ENCODE data around the gene FAM118A. TPM values are rescaled to one million over a fixed set of nuclear protein-coding genes. Genes with fewer than 3 reads are reported as not detected.

Gene FAM118A
- polyA plus RNA-seq, 4 donors, result 4.5 to 76.3 (median 24.7) TPM

DNA sequence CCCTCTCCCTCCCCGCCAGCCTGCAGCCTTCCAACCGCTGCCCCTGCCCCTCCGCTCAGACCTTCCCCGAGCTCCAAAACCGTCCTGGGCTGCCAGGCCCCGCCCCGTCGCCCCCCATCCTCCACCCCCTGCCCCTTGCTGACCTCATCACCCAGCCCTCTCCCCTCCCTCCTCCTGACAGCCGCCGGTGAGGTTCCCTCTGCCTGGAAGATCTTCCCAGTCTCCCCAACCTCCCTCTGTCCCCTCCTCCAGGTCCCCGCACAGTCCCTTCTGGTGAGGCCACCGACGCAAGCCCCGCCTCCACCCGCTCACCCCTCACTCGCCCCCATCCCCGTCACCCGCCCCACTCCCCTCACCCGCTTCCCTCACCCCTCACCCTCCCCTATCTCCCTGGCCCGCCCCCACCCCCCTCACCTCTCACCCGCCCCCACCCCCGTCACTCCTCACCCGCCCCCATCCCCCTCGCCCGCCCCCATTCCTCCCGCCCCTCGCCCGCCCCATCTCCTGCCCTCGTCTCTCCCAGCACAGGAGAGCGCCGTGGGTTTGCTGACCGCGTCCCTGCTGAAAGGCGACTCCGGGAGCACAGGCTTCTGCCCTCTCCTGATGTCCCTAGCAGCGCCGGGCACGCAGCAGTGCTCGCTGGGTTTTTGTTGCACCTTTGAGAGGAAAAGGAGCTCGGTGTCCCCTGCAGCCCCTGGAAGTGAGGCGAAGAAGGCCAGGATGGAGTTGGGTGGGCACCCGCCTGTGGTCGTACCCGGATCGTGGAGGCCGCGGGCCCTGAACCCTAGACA is 41.4 kb upstream of the FAM118A start:
- Histone ChIP-seq H3K36me3 (ENCODE audit: control insufficient read depth in 3 of 3, insufficient read depth in 2 of 3, low read depth in 1 of 3, low read length in 3 of 3) (peaks cover 0 to 2% (median 0%) of the 10 kb centered on the region in 3 donors), H3K27ac (ENCODE audit: low read depth in 1 of 3, low read length in 2 of 3) (peak overlapping the region in 1 of 3 donors; percentile 53), H3K4me1 (ENCODE audit: control insufficient read depth in 3 of 3, insufficient read depth in 2 of 3, low read depth in 1 of 3, low read length in 2 of 3) (peaks cover 0 to 42% (median 2%) of the 10 kb centered on the region in 3 donors), H3K27me3 (ENCODE audit: control insufficient read depth in 3 of 3, insufficient read depth in 3 of 3, low read length in 3 of 3) (no peaks in the 10 kb centered on the region), H3K4me3 (ENCODE audit: low read depth in 1 of 3, low read length in 3 of 3) (peak overlapping the region; percentile 38 to 78 (median 57)), H3K9me3 (ENCODE audit: control insufficient read depth in 2 of 2, insufficient read depth in 1 of 2, low read depth in 1 of 2, low read length in 1 of 2) (no peaks in the 10 kb centered on the region)
- DNase-seq (peak in 1 of 2 donors; percentile 50), FAIRE-seq (no peak)
- 2 to 4% (median 2%) methylated on average over 31 to 47 of the region's 47 CpGs for WGBS, 3 donors

DNA sequence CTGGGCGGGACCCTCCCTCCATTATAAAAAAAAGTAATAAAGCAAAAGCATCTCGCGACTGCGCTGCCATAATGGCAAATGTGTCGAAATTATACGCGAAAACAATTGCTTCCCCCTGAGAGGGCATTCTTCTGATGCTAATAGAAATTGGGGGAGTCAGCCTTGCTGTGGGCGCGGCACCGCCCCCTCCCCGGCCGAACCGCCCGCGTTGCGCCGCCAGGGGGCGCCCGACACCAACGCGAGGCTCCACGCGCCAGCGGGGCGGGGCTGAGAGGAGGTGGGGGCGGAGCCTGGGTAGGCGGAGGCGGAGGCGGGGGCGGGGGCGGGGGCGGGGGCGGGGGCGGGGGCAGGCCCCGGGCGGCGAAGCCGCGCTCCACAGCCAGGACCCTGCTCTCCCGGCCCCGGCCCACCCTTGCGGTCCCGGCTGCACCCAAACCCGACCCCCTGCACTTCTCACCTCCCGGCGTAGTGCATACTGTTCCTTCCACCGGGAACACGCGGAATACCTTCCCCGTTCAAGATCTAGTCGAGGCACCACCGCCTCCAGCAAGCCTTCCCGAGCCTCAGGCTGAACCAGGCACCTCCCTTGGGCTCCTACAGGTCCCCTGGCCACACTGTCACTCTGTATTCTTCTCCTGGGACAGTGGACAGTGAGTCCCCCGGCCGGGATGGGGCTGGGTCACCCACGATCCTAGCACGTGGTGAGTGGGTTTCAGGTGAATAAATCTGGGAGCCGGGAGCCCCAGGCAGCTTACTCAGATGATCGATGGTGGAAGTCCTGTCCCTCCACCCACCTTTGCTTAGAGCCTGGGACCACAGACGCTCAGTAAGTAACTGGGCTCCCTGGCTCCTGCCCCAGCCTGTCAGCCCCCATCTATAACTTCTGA is 40.5 kb upstream of the FAM118A start:
- Histone ChIP-seq H3K36me3 (ENCODE audit: control insufficient read depth in 3 of 3, insufficient read depth in 2 of 3, low read depth in 1 of 3, low read length in 3 of 3) (peaks cover 0 to 2% (median 0%) of the 10 kb centered on the region in 3 donors), H3K9me3 (ENCODE audit: control insufficient read depth in 2 of 2, insufficient read depth in 1 of 2, low read depth in 1 of 2, low read length in 1 of 2) (peaks cover 0 to 2% of the 10 kb centered on the region in 2 donors), H3K4me3 (ENCODE audit: low read depth in 1 of 3, low read length in 3 of 3) (peak overlapping the region; percentile 44 to 78 (median 57)), H3K27ac (ENCODE audit: low read depth in 1 of 3, low read length in 2 of 3) (peak overlapping the region in 2 of 3 donors; percentile 42 to 53), H3K4me1 (ENCODE audit: control insufficient read depth in 3 of 3, insufficient read depth in 2 of 3, low read depth in 1 of 3, low read length in 2 of 3) (peaks cover 3 to 43% (median 5%) of the 10 kb centered on the region in 3 donors), H3K27me3 (ENCODE audit: control insufficient read depth in 3 of 3, insufficient read depth in 3 of 3, low read length in 3 of 3) (no peaks in the 10 kb centered on the region)
- FAIRE-seq (no peak), DNase-seq (peak; percentile 74 to 92)
- WGBS, 3 donors, result 2 to 3% (median 2%) methylated on average over 41 to 49 of the region's 60 CpGs

DNA sequence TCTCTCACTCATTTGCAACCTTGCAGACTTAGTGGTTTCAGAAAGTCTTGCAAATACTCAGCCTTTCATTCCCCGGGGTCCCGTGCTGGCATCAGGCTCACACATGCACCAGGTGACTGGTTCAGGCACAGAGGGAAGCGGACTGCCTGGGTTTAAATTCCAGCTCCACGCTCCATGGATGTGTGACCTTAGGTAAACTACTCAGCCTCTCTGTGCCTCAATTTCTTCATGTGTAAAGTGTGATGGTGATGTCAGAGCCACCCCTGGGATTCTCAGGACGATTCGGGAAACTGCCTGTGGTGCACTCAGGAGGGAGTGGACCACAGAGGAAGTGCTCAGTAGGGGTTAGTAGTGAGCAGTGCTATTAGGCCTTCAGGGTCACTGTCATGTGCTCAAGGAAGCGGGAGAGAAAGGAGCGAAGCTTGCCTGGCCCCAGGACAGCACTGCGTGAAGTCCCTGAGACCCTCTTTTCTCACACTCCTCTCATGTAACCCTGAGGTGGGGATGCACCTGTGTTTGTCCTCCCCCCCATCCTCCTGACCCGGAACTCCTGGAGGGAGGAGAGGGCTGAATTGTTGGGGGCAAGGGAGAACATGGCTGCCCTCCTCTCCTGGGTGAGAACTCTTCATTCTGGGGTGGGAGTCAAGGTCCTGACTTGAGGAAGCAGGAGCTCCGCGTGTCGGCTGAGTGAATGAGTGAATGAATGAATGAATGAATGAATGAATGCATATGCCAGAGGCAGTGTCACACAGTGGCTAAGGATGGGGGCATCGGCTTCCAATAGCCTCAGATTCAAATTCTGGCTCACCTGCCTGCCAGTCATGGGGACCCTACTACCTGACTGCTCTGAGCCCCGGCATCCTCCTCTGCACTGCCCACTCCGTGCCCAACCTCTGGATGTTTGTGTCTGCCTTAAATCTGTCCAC is 39.4 kb upstream of the FAM118A start:
- Histone ChIP-seq H3K27ac (ENCODE audit: low read depth in 1 of 3, low read length in 2 of 3) (no peak overlapping the region), H3K4me1 (ENCODE audit: control insufficient read depth in 3 of 3, insufficient read depth in 2 of 3, low read depth in 1 of 3, low read length in 2 of 3) (peaks cover 3 to 49% (median 5%) of the 10 kb centered on the region in 3 donors), H3K36me3 (ENCODE audit: control insufficient read depth in 3 of 3, insufficient read depth in 2 of 3, low read depth in 1 of 3, low read length in 3 of 3) (peaks cover 0 to 2% (median 0%) of the 10 kb centered on the region in 3 donors), H3K27me3 (ENCODE audit: control insufficient read depth in 3 of 3, insufficient read depth in 3 of 3, low read length in 3 of 3) (no peaks in the 10 kb centered on the region), H3K4me3 (ENCODE audit: low read depth in 1 of 3, low read length in 3 of 3) (no peak overlapping the region), H3K9me3 (ENCODE audit: control insufficient read depth in 2 of 2, insufficient read depth in 1 of 2, low read depth in 1 of 2, low read length in 1 of 2) (peaks cover 0 to 2% of the 10 kb centered on the region in 2 donors)
- FAIRE-seq (no peak), DNase-seq (peak in 1 of 2 donors; percentile 28)
- 76 to 86% (median 83%) methylated on average over 16 of the region's 16 CpGs for WGBS, 3 donors

DNA sequence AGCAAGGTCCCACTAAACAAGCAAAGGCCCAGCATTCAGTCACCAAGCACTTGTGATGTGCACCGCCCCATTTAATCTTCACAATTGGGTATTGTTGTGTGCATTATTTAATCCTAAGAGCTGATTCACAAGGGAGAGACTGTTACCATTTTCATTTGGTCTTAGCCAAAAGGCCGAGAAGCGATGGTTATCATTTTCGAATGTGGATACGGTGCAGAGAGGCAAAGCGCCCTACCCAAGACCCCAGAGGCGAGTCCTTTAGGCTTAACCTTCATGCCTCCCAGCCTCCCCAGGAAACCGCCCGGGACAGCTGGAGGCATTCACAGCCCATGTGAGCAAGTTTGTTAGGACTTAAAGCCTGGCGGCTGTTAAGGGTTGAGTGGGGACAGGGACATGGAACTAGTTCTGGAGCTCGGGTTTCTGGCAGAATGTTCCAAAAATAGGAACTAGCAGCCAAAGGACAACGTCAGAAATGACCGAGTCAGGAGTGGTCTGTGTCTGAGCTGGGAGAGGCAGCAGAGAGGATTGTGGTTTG is 38.0 kb upstream of the FAM118A start:
- no peaks in the 10 kb centered on the region for H3K27me3 ChIP-seq (ENCODE audit: control insufficient read depth in 3 of 3, insufficient read depth in 3 of 3, low read length in 3 of 3)
- peaks cover 3 to 51% (median 5%) of the 10 kb centered on the region in 3 donors for H3K4me1 ChIP-seq (ENCODE audit: control insufficient read depth in 3 of 3, insufficient read depth in 2 of 3, low read depth in 1 of 3, low read length in 2 of 3)
- H3K27ac ChIP-seq (ENCODE audit: low read depth in 1 of 3, low read length in 2 of 3), result peak overlapping the region in 2 of 3 donors; percentile 59 to 97
- peaks cover 0 to 2% of the 10 kb centered on the region in 2 donors for H3K9me3 ChIP-seq (ENCODE audit: control insufficient read depth in 2 of 2, insufficient read depth in 1 of 2, low read depth in 1 of 2, low read length in 1 of 2)
- no peak for FAIRE-seq
- 52 to 84% (median 79%) methylated on average over 13 of the region's 13 CpGs for WGBS, 3 donors
- DNase-seq, result peak in 1 of 2 donors; percentile 42
- no peak overlapping the region for H3K4me3 ChIP-seq (ENCODE audit: low read depth in 1 of 3, low read length in 3 of 3)
- H3K36me3 ChIP-seq (ENCODE audit: control insufficient read depth in 3 of 3, insufficient read depth in 2 of 3, low read depth in 1 of 3, low read length in 3 of 3), result peaks cover 0 to 2% (median 0%) of the 10 kb centered on the region in 3 donors

DNA sequence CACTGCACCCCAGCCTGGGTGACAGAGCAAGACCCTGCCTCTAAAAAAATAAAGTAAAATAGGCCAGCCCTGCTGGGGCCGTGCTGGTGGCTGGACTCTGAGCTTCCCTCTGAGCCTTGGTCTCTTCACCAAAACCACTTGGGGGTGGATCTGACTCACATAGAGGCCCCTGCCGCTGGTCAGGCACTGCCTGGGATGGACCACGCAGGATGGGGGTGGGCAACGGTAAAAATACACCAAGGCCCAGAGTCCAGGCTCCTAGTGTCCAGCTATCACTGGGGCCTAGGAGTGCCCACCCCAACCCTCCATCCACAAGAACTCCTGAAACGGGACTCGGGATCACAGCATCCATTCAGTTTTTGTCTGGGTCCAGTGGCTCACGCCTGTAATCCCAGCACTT is 37.2 kb upstream of the FAM118A start:
- H3K27me3 ChIP-seq (ENCODE audit: control insufficient read depth in 3 of 3, insufficient read depth in 3 of 3, low read length in 3 of 3), result no peaks in the 10 kb centered on the region
- peak overlapping the region; percentile 58 to 97 (median 59) for H3K27ac ChIP-seq (ENCODE audit: low read depth in 1 of 3, low read length in 2 of 3)
- H3K4me3 ChIP-seq (ENCODE audit: low read depth in 1 of 3, low read length in 3 of 3), result no peak overlapping the region
- 81 to 91% (median 85%) methylated on average over 7 of the region's 7 CpGs for whole genome bisulfite sequencing, 3 donors
- DNase-seq (no peak), FAIRE-seq (no peak)
- peaks cover 0 to 2% (median 0%) of the 10 kb centered on the region in 3 donors for H3K36me3 ChIP-seq (ENCODE audit: control insufficient read depth in 3 of 3, insufficient read depth in 2 of 3, low read depth in 1 of 3, low read length in 3 of 3)
- H3K9me3 ChIP-seq (ENCODE audit: control insufficient read depth in 2 of 2, insufficient read depth in 1 of 2, low read depth in 1 of 2, low read length in 1 of 2), result peaks cover 0 to 2% of the 10 kb centered on the region in 2 donors
- H3K4me1 ChIP-seq (ENCODE audit: control insufficient read depth in 3 of 3, insufficient read depth in 2 of 3, low read depth in 1 of 3, low read length in 2 of 3), result peaks cover 3 to 51% (median 5%) of the 10 kb centered on the region in 3 donors

- Histone ChIP-seq H3K27me3 (ENCODE audit: control insufficient read depth in 3 of 3, insufficient read depth in 3 of 3, low read length in 3 of 3) (no peaks in the 10 kb centered on the region), H3K4me1 (ENCODE audit: control insufficient read depth in 3 of 3, insufficient read depth in 2 of 3, low read depth in 1 of 3, low read length in 2 of 3) (peaks cover 3 to 51% (median 5%) of the 10 kb centered on the region in 3 donors), H3K4me3 (ENCODE audit: low read depth in 1 of 3, low read length in 3 of 3) (no peak overlapping the region), H3K27ac (ENCODE audit: low read depth in 1 of 3, low read length in 2 of 3) (peak overlapping the region; percentile 5 to 97 (median 69)), H3K9me3 (ENCODE audit: control insufficient read depth in 2 of 2, insufficient read depth in 1 of 2, low read depth in 1 of 2, low read length in 1 of 2) (peaks cover 0 to 2% of the 10 kb centered on the region in 2 donors), H3K36me3 (ENCODE audit: control insufficient read depth in 3 of 3, insufficient read depth in 2 of 3, low read depth in 1 of 3, low read length in 3 of 3) (peaks cover 0 to 2% (median 0%) of the 10 kb centered on the region in 3 donors)
- WGBS, 3 donors, result 36 to 62% (median 61%) methylated on average over 15 of the region's 15 CpGs
- FAIRE-seq, result no peak
- DNase-seq, result peak; percentile 95 to 96
Observed at GRCh38 chr22:45273452-45274075, 36.2 kb upstream of the FAM118A start.

GRCh38 chr22:45276507-45277105 is 33.1 kb upstream of the FAM118A start:
- no peak overlapping the region for H3K4me3 ChIP-seq (ENCODE audit: low read depth in 1 of 3, low read length in 3 of 3)
- H3K27ac ChIP-seq (ENCODE audit: low read depth in 1 of 3, low read length in 2 of 3), result no peak overlapping the region
- peaks cover 0 to 2% of the 10 kb centered on the region in 2 donors for H3K9me3 ChIP-seq (ENCODE audit: control insufficient read depth in 2 of 2, insufficient read depth in 1 of 2, low read depth in 1 of 2, low read length in 1 of 2)
- FAIRE-seq (no peak), DNase-seq (peak in 1 of 2 donors; percentile 60)
- H3K36me3 ChIP-seq (ENCODE audit: control insufficient read depth in 3 of 3, insufficient read depth in 2 of 3, low read depth in 1 of 3, low read length in 3 of 3), result peaks cover 0 to 2% (median 0%) of the 10 kb centered on the region in 3 donors
- peaks cover 3 to 51% (median 5%) of the 10 kb centered on the region in 3 donors for H3K4me1 ChIP-seq (ENCODE audit: control insufficient read depth in 3 of 3, insufficient read depth in 2 of 3, low read depth in 1 of 3, low read length in 2 of 3)
- WGBS, 3 donors, result 78 to 91% (median 83%) methylated on average over 12 of the region's 12 CpGs
- no peaks in the 10 kb centered on the region for H3K27me3 ChIP-seq (ENCODE audit: control insufficient read depth in 3 of 3, insufficient read depth in 3 of 3, low read length in 3 of 3)

Data from small intestine (tissue), 7 donors.